ENCODE data around the gene RTKN2.

Gene RTKN2

GRCh38 chr10:62217683-62218082 lies 51.0 kb downstream of the RTKN2 start:
- no peak for DNase-seq

GRCh38 chr10:62214364-62214874 lies 54.2 kb downstream of the RTKN2 start:
- DNase-seq = no peak

- no peak for DNase-seq
Observed at GRCh38 chr10:62205750-62206399, 62.8 kb downstream of the RTKN2 start.

- peak; percentile 24 to 46 (median 37) for DNase-seq
Observed at GRCh38 chr10:62199584-62199983, 69.1 kb downstream of the RTKN2 start.

- no peak for DNase-seq
Observed at GRCh38 chr10:62196528-62196927, 72.1 kb downstream of the RTKN2 start.

GRCh38 chr10:62195675-62195926 lies 73.0 kb downstream of the RTKN2 start:
- DNase-seq = no peak

GRCh38 chr10:62194924-62195674 lies 73.5 kb downstream of the RTKN2 start:
- DNase-seq = no peak

- no peak for DNase-seq
Observed at GRCh38 chr10:62193479-62193878, 75.2 kb downstream of the RTKN2 start.

- peak in 2 of 3 donors; percentile 22 to 51 for DNase-seq
Observed at GRCh38 chr10:62189131-62189530, 79.5 kb downstream of the RTKN2 start.

GRCh38 chr10:62188021-62188616 lies 80.5 kb downstream of the RTKN2 start:
- peak in 1 of 3 donors; percentile 33 for DNase-seq

- DNase-seq = no peak
Observed at GRCh38 chr10:62186999-62187675, 81.5 kb downstream of the RTKN2 start.

- no peak for DNase-seq
Observed at GRCh38 chr10:62185919-62186692, 82.5 kb downstream of the RTKN2 start.

GRCh38 chr10:62183857-62184795 lies 84.5 kb downstream of the RTKN2 start:
- no peak for DNase-seq

GRCh38 chr10:62183442-62183841 lies 85.2 kb downstream of the RTKN2 start:
- no peak for DNase-seq

- no peak for DNase-seq
Observed at GRCh38 chr10:62182595-62182994, 86.0 kb downstream of the RTKN2 start.

- no peak for DNase-seq
Observed at GRCh38 chr10:62182171-62182570, 86.5 kb downstream of the RTKN2 start.

GRCh38 chr10:62180677-62181076 lies 88.0 kb downstream of the RTKN2 start:
- DNase-seq = no peak

GRCh38 chr10:62178568-62178967 lies 90.1 kb downstream of the RTKN2 start:
- DNase-seq = no peak

- no peak for DNase-seq
Observed at GRCh38 chr10:62177111-62177510, 91.5 kb downstream of the RTKN2 start.

- DNase-seq = peak in 1 of 3 donors; percentile 37
Observed at GRCh38 chr10:62175251-62175650, 93.4 kb downstream of the RTKN2 start.

GRCh38 chr10:62172465-62172864 lies 96.2 kb downstream of the RTKN2 start:
- DNase-seq = no peak

- DNase-seq = no peak
Observed at GRCh38 chr10:62171791-62172190, 96.9 kb downstream of the RTKN2 start.
